Activated T-cell treated with anti-CD3 and anti-CD28 coated beads, Interleukin-2, amount 50 U/mL, for 24 hours (primary cell): ENCODE results near the gene FAM181B.

Source experiments
- DNase-seq: peaks from one replicate; pipeline ENCODE4 v3.0.0-alpha.2; 2020
- H3K27ac Mint-ChIP-seq: 2 replicates; pipeline ENCODE4 v1.8.0; 2020; ENCODE audit warnings: mild to moderate bottlenecking, mixed read lengths
- H3K27me3 Mint-ChIP-seq: 2 replicates; pipeline ENCODE4 v1.8.0; 2020; ENCODE audit warnings: mixed read lengths
- H3K36me3 Mint-ChIP-seq: 2 replicates; pipeline ENCODE4 v1.8.0; 2020; ENCODE audit warnings: low read depth, mixed read lengths
- H3K4me1 Mint-ChIP-seq: 2 replicates; pipeline ENCODE4 v1.8.0; 2020; ENCODE audit warnings: low read depth, mixed read lengths
- H3K4me3 Mint-ChIP-seq: 2 replicates; pipeline ENCODE4 v1.8.0; 2020; ENCODE audit warnings: mild to moderate bottlenecking, moderate library complexity, mixed read lengths
- H3K9me3 Mint-ChIP-seq: 2 replicates; pipeline ENCODE4 v1.8.0; 2020; ENCODE audit warnings: mixed read lengths

Gene FAM181B

GRCh38 chr11:82754410-82754809 is 20.7 kb upstream of the FAM181B start:
- Mint-ChIP-seq H3K36me3 (no peaks in the 10 kb centered on the region), H3K4me1 (peaks cover 38% of the 10 kb centered on the region), H3K27me3 (no peaks in the 10 kb centered on the region)

GRCh38 chr11:82753921-82754320 is 20.3 kb upstream of the FAM181B start:
- Mint-ChIP-seq H3K27ac (no peak overlapping the region), H3K36me3 (no peaks in the 10 kb centered on the region), H3K9me3 (no peaks in the 10 kb centered on the region)

More at GRCh38 chr11:82754410-82754809, 20.7 kb upstream of the FAM181B start:
- no peak for DNase-seq
- H3K27ac Mint-ChIP-seq, result no peak overlapping the region
- no peaks in the 10 kb centered on the region for H3K9me3 Mint-ChIP-seq
- H3K4me3 Mint-ChIP-seq, result no peak overlapping the region

GRCh38 chr11:82752801-82753200 is 19.1 kb upstream of the FAM181B start:
- H3K4me3 Mint-ChIP-seq, result no peak overlapping the region
- no peaks in the 10 kb centered on the region for H3K9me3 Mint-ChIP-seq
- H3K27me3 Mint-ChIP-seq, result no peaks in the 10 kb centered on the region
- no peak for DNase-seq
- H3K4me1 Mint-ChIP-seq, result peaks cover 33% of the 10 kb centered on the region
- H3K27ac Mint-ChIP-seq, result no peak overlapping the region
- no peaks in the 10 kb centered on the region for H3K36me3 Mint-ChIP-seq

More at GRCh38 chr11:82753921-82754320, 20.3 kb upstream of the FAM181B start:
- Mint-ChIP-seq H3K27me3 (no peaks in the 10 kb centered on the region), H3K4me1 (peaks cover 38% of the 10 kb centered on the region), H3K4me3 (no peak overlapping the region)
- no peak for DNase-seq

GRCh38 chr11:82750643-82751139 is 17.0 kb upstream of the FAM181B start:
- no peak for DNase-seq
- Mint-ChIP-seq H3K27me3 (no peaks in the 10 kb centered on the region), H3K4me3 (no peak overlapping the region), H3K9me3 (no peaks in the 10 kb centered on the region), H3K27ac (no peak overlapping the region), H3K4me1 (peaks cover 16% of the 10 kb centered on the region), H3K36me3 (no peaks in the 10 kb centered on the region)

- Mint-ChIP-seq H3K4me3 (no peak overlapping the region), H3K27ac (no peak overlapping the region), H3K27me3 (no peaks in the 10 kb centered on the region), H3K9me3 (no peaks in the 10 kb centered on the region), H3K36me3 (no peaks in the 10 kb centered on the region), H3K4me1 (peaks cover 16% of the 10 kb centered on the region)
- DNase-seq, result no peak
Measured at GRCh38 chr11:82747471-82747870, 13.8 kb upstream of the FAM181B start.

GRCh38 chr11:82738091-82738490 is 4.4 kb upstream of the FAM181B start:
- Mint-ChIP-seq H3K4me3 (no peak overlapping the region), H3K4me1 (peaks cover 3% of the 10 kb centered on the region), H3K36me3 (no peaks in the 10 kb centered on the region), H3K27ac (no peak overlapping the region), H3K9me3 (no peaks in the 10 kb centered on the region), H3K27me3 (peaks cover 44% of the 10 kb centered on the region)
- DNase-seq, result no peak

GRCh38 chr11:82734120-82734479 is 436 bp upstream of the FAM181B start:
- H3K9me3 Mint-ChIP-seq, result no peaks in the 10 kb centered on the region
- H3K4me1 Mint-ChIP-seq, result peaks cover 13% of the 10 kb centered on the region
- DNase-seq, result no peak
- no peak overlapping the region for H3K27ac Mint-ChIP-seq
- H3K4me3 Mint-ChIP-seq, result peak overlapping the region; percentile 62
- H3K36me3 Mint-ChIP-seq, result no peaks in the 10 kb centered on the region
- H3K27me3 Mint-ChIP-seq, result peaks cover 67% of the 10 kb centered on the region

- Mint-ChIP-seq H3K4me3 (peak overlapping the region; percentile 62), H3K36me3 (no peaks in the 10 kb centered on the region), H3K27ac (no peak overlapping the region), H3K4me1 (peaks cover 13% of the 10 kb centered on the region), H3K27me3 (peaks cover 73% of the 10 kb centered on the region), H3K9me3 (no peaks in the 10 kb centered on the region)
- no peak for DNase-seq
Measured at GRCh38 chr11:82732734-82733443, 775 bp downstream of the FAM181B start.

GRCh38 chr11:82732348-82732733 is 1.3 kb downstream of the FAM181B start:
- Mint-ChIP-seq H3K27ac (no peak overlapping the region), H3K27me3 (peaks cover 77% of the 10 kb centered on the region), H3K4me1 (peaks cover 13% of the 10 kb centered on the region), H3K9me3 (no peaks in the 10 kb centered on the region), H3K36me3 (no peaks in the 10 kb centered on the region), H3K4me3 (no peak overlapping the region)
- no peak for DNase-seq

GRCh38 chr11:82731691-82732277 is 1.9 kb downstream of the FAM181B start:
- Mint-ChIP-seq H3K27me3 (peaks cover 76% of the 10 kb centered on the region), H3K9me3 (no peaks in the 10 kb centered on the region), H3K4me1 (peaks cover 13% of the 10 kb centered on the region), H3K27ac (no peak overlapping the region), H3K36me3 (no peaks in the 10 kb centered on the region), H3K4me3 (no peak overlapping the region)
- DNase-seq, result no peak

GRCh38 chr11:82730754-82731153 is 2.9 kb downstream of the FAM181B start:
- Mint-ChIP-seq H3K27ac (no peak overlapping the region), H3K36me3 (no peaks in the 10 kb centered on the region), H3K4me3 (no peak overlapping the region), H3K27me3 (peaks cover 71% of the 10 kb centered on the region), H3K9me3 (no peaks in the 10 kb centered on the region), H3K4me1 (peaks cover 13% of the 10 kb centered on the region)
- DNase-seq, result no peak

GRCh38 chr11:82730286-82730685 is 3.4 kb downstream of the FAM181B start:
- no peak for DNase-seq
- no peaks in the 10 kb centered on the region for H3K36me3 Mint-ChIP-seq
- no peak overlapping the region for H3K27ac Mint-ChIP-seq
- peaks cover 71% of the 10 kb centered on the region for H3K27me3 Mint-ChIP-seq
- H3K9me3 Mint-ChIP-seq, result no peaks in the 10 kb centered on the region
- H3K4me1 Mint-ChIP-seq, result peaks cover 13% of the 10 kb centered on the region
- H3K4me3 Mint-ChIP-seq, result no peak overlapping the region

GRCh38 chr11:82724026-82724425 is 9.6 kb downstream of the FAM181B start:
- Mint-ChIP-seq H3K4me1 (no peaks in the 10 kb centered on the region), H3K9me3 (no peaks in the 10 kb centered on the region), H3K36me3 (no peaks in the 10 kb centered on the region), H3K27me3 (peaks cover 23% of the 10 kb centered on the region), H3K27ac (no peak overlapping the region), H3K4me3 (no peak overlapping the region)
- no peak for DNase-seq

GRCh38 chr11:82722231-82722630 is 11.4 kb downstream of the FAM181B start:
- Mint-ChIP-seq H3K9me3 (no peaks in the 10 kb centered on the region), H3K27ac (no peak overlapping the region), H3K4me1 (peaks cover 1% of the 10 kb centered on the region), H3K36me3 (no peaks in the 10 kb centered on the region), H3K27me3 (peaks cover 13% of the 10 kb centered on the region), H3K4me3 (no peak overlapping the region)
- DNase-seq, result no peak

- Mint-ChIP-seq H3K27me3 (peaks cover 1% of the 10 kb centered on the region), H3K36me3 (no peaks in the 10 kb centered on the region), H3K9me3 (no peaks in the 10 kb centered on the region), H3K4me3 (no peak overlapping the region), H3K4me1 (peaks cover 1% of the 10 kb centered on the region), H3K27ac (no peak overlapping the region)
- DNase-seq, result no peak
Measured at GRCh38 chr11:82720267-82721065, 13.2 kb downstream of the FAM181B start.
